IMR-90 (cell line): Measurements from ENCODE around the gene PIPOX. TPM values are rescaled to one million over a fixed set of nuclear protein-coding genes. Genes with fewer than 3 reads are reported as not detected.

Source experiments
- ATAC-seq: fragments of 200-7000 bp; cut with Tn5 transposase; 2 replicates; pipeline ENCODE4 v1.9.1; 2020; ENCODE audit warnings: low read depth, mild to moderate bottlenecking, moderate library complexity
- BruUV-seq: library from RNA; stranded (reverse); fragments of 400-500 nt; replicated peaks from 2 replicates; lab custom pipeline; 2021; lab: Mats Ljungman, UMichigan
- CTCF ChIA-PET: fragments of 300-600 bp; formaldehyde crosslinking; extraction: SDS; loops from one replicate; lab custom pipeline; 2021; ENCODE audit warnings: antibody characterized with exemption; lab: Yijun Ruan, JAX
- POLR2A ChIA-PET: fragments of 300-600 bp; sonication (Branson Sonifier 250); formaldehyde crosslinking; loops from one replicate; lab custom pipeline; 2022; ENCODE audit warnings: antibody characterized with exemption; ENCODE audit not compliant: unreplicated experiment; lab: Charles Lee
- DNase-seq: peaks from one replicate; pipeline ENCODE4 v3.0.0; 2013
- H2AFZ ChIP-seq: replicated peaks from 2 replicates; pipeline ENCODE3; 2013; ENCODE audit warnings: low read length, mild to moderate bottlenecking; ENCODE audit not compliant: poor library complexity
- H2AK5ac ChIP-seq: 2 replicates; pipeline ENCODE4 v1.6.1; 2013; ENCODE audit warnings: low read depth, low read length, inconsistent platforms
- H2AK9ac ChIP-seq: replicated peaks from 2 replicates; pipeline ENCODE3; 2013; ENCODE audit warnings: mild to moderate bottlenecking, low read depth, low read length, moderate library complexity; ENCODE audit not compliant: poor library complexity
- H2BK120ac ChIP-seq: 2 replicates; pipeline ENCODE4 v1.6.1; 2013; ENCODE audit warnings: low read depth, low read length, inconsistent platforms
- H2BK15ac ChIP-seq: 3 replicates; pipeline ENCODE4 v1.6.1; 2013; ENCODE audit warnings: low read depth, low read length, inconsistent platforms
- H2BK20ac ChIP-seq: 2 replicates; pipeline ENCODE4 v1.6.1; 2013; ENCODE audit warnings: low read depth, mild to moderate bottlenecking, inconsistent platforms, low read length, moderate library complexity
- H2BK5ac ChIP-seq: 2 replicates; pipeline ENCODE4 v1.6.1; 2013; ENCODE audit warnings: mild to moderate bottlenecking, low read depth, low read length, inconsistent platforms; ENCODE audit not compliant: poor library complexity, severe bottlenecking
- H3K14ac ChIP-seq: replicated peaks from 2 replicates; pipeline ENCODE4 v1.6.1; 2013; ENCODE audit warnings: low read depth, low read length, inconsistent platforms
- H3K18ac ChIP-seq: 2 replicates; pipeline ENCODE4 v1.6.1; 2013; ENCODE audit warnings: low read depth, low read length, control low read depth
- H3K23ac ChIP-seq: 2 replicates; pipeline ENCODE4 v1.6.1; 2013; ENCODE audit warnings: low read depth, low read length, inconsistent platforms
- H3K27ac ChIP-seq: 2 replicates; pipeline ENCODE4 v1.5.1; 2013; ENCODE audit warnings: mild to moderate bottlenecking, control low read depth, low read length; ENCODE audit not compliant: insufficient read depth
- H3K27me3 ChIP-seq: 2 replicates; pipeline ENCODE4 v1.6.1; 2013; ENCODE audit warnings: low read length; ENCODE audit not compliant: control insufficient read depth, insufficient read depth
- H3K36me3 ChIP-seq: 2 replicates; pipeline ENCODE4 v1.6.1; 2013; ENCODE audit warnings: low read length, mixed read lengths; ENCODE audit not compliant: control insufficient read depth, insufficient read depth
- H3K4ac ChIP-seq: 2 replicates; pipeline ENCODE4 v1.6.1; 2013; ENCODE audit warnings: low read depth, low read length, inconsistent platforms
- H3K4me1 ChIP-seq: 2 replicates; pipeline ENCODE4 v1.6.1; 2013; ENCODE audit warnings: low read length, mixed read lengths; ENCODE audit not compliant: control insufficient read depth, insufficient read depth
- H3K4me2 ChIP-seq: 2 replicates; pipeline ENCODE4 v1.6.1; 2013; ENCODE audit warnings: low read depth, mild to moderate bottlenecking, control low read depth, low read length, moderate library complexity
- H3K4me3 ChIP-seq: 2 replicates; pipeline ENCODE4 v1.5.1; 2013; ENCODE audit warnings: low read depth, mild to moderate bottlenecking, control low read depth, low read length, moderate library complexity; ENCODE audit not compliant: insufficient read depth
- H3K56ac ChIP-seq: 2 replicates; pipeline ENCODE4 v1.6.1; 2013; ENCODE audit warnings: low read length, inconsistent platforms; ENCODE audit not compliant: insufficient read depth; ENCODE audit errors: extremely low read depth
- H3K79me1 ChIP-seq, 2 experiments: 2 replicates each; pipeline ENCODE4 v1.6.1; 2013; ENCODE audit warnings: low read length in 2 of 2, inconsistent platforms in 1 of 2, low read depth in 1 of 2
- H3K9ac ChIP-seq: 2 replicates; pipeline ENCODE4 v1.6.1; 2013; ENCODE audit warnings: low read depth, low read length, control low read depth
- H3K9me1 ChIP-seq: 2 replicates; pipeline ENCODE4 v1.6.1; 2013; ENCODE audit warnings: low read length, inconsistent platforms; ENCODE audit not compliant: insufficient read depth
- H3K9me3 ChIP-seq: 2 replicates; pipeline ENCODE4 v1.6.1; 2013; ENCODE audit warnings: low read length; ENCODE audit not compliant: control insufficient read depth, insufficient read depth
- H4K20me1 ChIP-seq: 2 replicates; pipeline ENCODE4 v1.6.1; 2013; ENCODE audit warnings: low read length, inconsistent platforms; ENCODE audit not compliant: insufficient read depth
- H4K5ac ChIP-seq: 2 replicates; pipeline ENCODE4 v1.6.1; 2013; ENCODE audit warnings: mild to moderate bottlenecking, low read depth, low read length, control low read depth
- H4K8ac ChIP-seq, 2 experiments: 2 replicates each; pipeline ENCODE4 v1.6.1; 2013; ENCODE audit warnings: low read depth in 2 of 2, low read length in 2 of 2, control low read depth in 1 of 2, inconsistent platforms in 1 of 2
- H4K91ac ChIP-seq: 2 replicates; pipeline ENCODE4 v1.6.1; 2013; ENCODE audit warnings: low read depth, low read length, inconsistent platforms; ENCODE audit not compliant: insufficient read depth
- CEBPB ChIP-seq: IDR thresholded peaks from 2 replicates; pipeline ENCODE4 v1.6.1; 2012; ENCODE audit warnings: low read depth, low read length, improper control_type of control experiment
- CHD1 ChIP-seq: IDR thresholded peaks from 2 replicates; pipeline ENCODE4 v1.6.1; 2012; ENCODE audit warnings: low read depth, low read length, improper control_type of control experiment
- CTCF ChIP-seq: conservative IDR thresholded peaks from 2 replicates; pipeline ENCODE4 v1.5.1; 2012; ENCODE audit warnings: mild to moderate bottlenecking, low read depth, low read length, improper control_type of control experiment
- FOS ChIP-seq: fragments of 150-350 bp; IDR thresholded peaks from 2 replicates; pipeline ENCODE4 v1.6.1; 2016; ENCODE audit warnings: low read depth, low read length
- MAFK ChIP-seq: IDR thresholded peaks from 2 replicates; pipeline ENCODE4 v1.6.1; 2012; ENCODE audit warnings: low read depth, low read length, improper control_type of control experiment
- MAZ ChIP-seq: IDR thresholded peaks from 2 replicates; pipeline ENCODE4 v1.6.1; 2012; ENCODE audit warnings: low read depth, mild to moderate bottlenecking, low read length, improper control_type of control experiment, moderate library complexity, borderline replicate concordance
- MXI1 ChIP-seq: IDR thresholded peaks from 2 replicates; pipeline ENCODE4 v1.6.1; 2012; ENCODE audit warnings: low read depth, mild to moderate bottlenecking, low read length, moderate library complexity, borderline replicate concordance
- POLR2A ChIP-seq: IDR thresholded peaks from 2 replicates; pipeline ENCODE4 v1.6.1; 2012; ENCODE audit warnings: mild to moderate bottlenecking, low read depth, low read length
- RAD21 ChIP-seq: IDR thresholded peaks from 2 replicates; pipeline ENCODE4 v1.6.1; 2012; ENCODE audit warnings: low read length, improper control_type of control experiment
- SMC3 ChIP-seq: fragments of 150-350 bp; IDR thresholded peaks from 2 replicates; pipeline ENCODE4 v1.6.1; 2016; ENCODE audit warnings: low read depth, mild to moderate bottlenecking, antibody characterized with exemption, low read length, moderate library complexity
- USF2 ChIP-seq: fragments of 150-350 bp; IDR thresholded peaks from 2 replicates; pipeline ENCODE4 v1.6.1; 2017; ENCODE audit warnings: mild to moderate bottlenecking, antibody characterized with exemption, low read length, low read depth
- WGBS, 2 experiments: methylation state at CpG; one replicate each; pipeline versions ENCODE4 v1.1.5 to v1.1.7; 2013; ENCODE audit warnings: missing lambda C conversion rate in 2 of 2; ENCODE audit not compliant: insufficient read length in 1 of 2; ENCODE audit errors: extremely low coverage in 2 of 2; 5-methylcytosine and 5-hydroxymethylcytosine counted together
- dilution Hi-C: fragments of 300-500 bp; cut with HindIII; formaldehyde crosslinking; loops from one replicate; pipeline ENCODE4 v1.14.3; 2018; ENCODE audit warnings: low sequenced_read_pairs; ENCODE audit not compliant: unreplicated experiment
- in situ Hi-C: fragments of 300-500 bp; cut with MboI; formaldehyde crosslinking; loops from 3 replicates; pipeline ENCODE4 v1.14.3; 2019; ENCODE audit warnings: low sequenced_read_pairs, inconsistent platforms, mixed read lengths
- intact Hi-C: fragments of 100-400 bp; cut with micrococcal nuclease; formaldehyde crosslinking; loops from 2 replicates; pipeline ENCODE4 v1.10.0; 2022
- polyA plus RNA-seq, 3 experiments: library from polyadenylated mRNA; depleted of rRNA; stranded (reverse); fragments of >200 nt; gene quantifications; 2 replicates each; pipeline ENCODE4 v1.2.3, GENCODE V29; 2012; ENCODE audit warnings: low replicate concordance in 1 of 3
- total RNA-seq: library from RNA; depleted of rRNA; stranded (reverse); fragments of >200 nt; gene quantifications from 2 replicates; pipeline ENCODE4 v1.2.3, GENCODE V29; 2012

The PIPOX gene
- total and polyA plus RNA-seq, 2 of the 4 experiments (the other 2 are of a cell fraction) = 0.43 to 1.3 TPM

- Histone ChIP-seq H2BK5ac (no peak overlapping the region), H4K91ac (no peak overlapping the region), H3K9me1 (no peaks in the 10 kb centered on the region), H4K20me1 (no peaks in the 10 kb centered on the region), H2AK5ac (no peak overlapping the region), H4K5ac (no peak overlapping the region), H2AFZ (no peak overlapping the region), H3K27ac (no peak overlapping the region), H3K14ac (no peak overlapping the region), H3K4me1 (no peaks in the 10 kb centered on the region), H3K56ac (no peak overlapping the region), H3K9ac (no peak overlapping the region), H3K9me3 (peaks cover 27% of the 10 kb centered on the region), H3K23ac (no peak overlapping the region), H2BK20ac (no peak overlapping the region), H3K4ac (no peak overlapping the region), H2AK9ac (no peak overlapping the region), H3K4me2 (no peak overlapping the region), H3K36me3 (no peaks in the 10 kb centered on the region), H3K4me3 (no peak overlapping the region), H3K79me1 (no peaks in the 10 kb centered on the region), H2BK120ac (no peak overlapping the region), H4K8ac (no peak overlapping the region), H3K18ac (no peak overlapping the region), H2BK15ac (no peak overlapping the region), H3K27me3 (peaks cover 74% of the 10 kb centered on the region)
- no peak for TF ChIP-seq CEBPB
- TF ChIP-seq FOS = no peak
- no peak for TF ChIP-seq CTCF
- no peak for TF ChIP-seq USF2
- no peak for TF ChIP-seq MXI1
- no peak for TF ChIP-seq POLR2A
- TF ChIP-seq SMC3 = no peak
- no peak for TF ChIP-seq MAFK
- TF ChIP-seq CHD1 = no peak
- TF ChIP-seq MAZ = no peak
- no peak for TF ChIP-seq RAD21
- dilution Hi-C loops = no loop called here
- no TSS peak for BruUV-seq
- ATAC-seq (no peak), DNase-seq (no peak)
- CTCF ChIA-PET = interaction anchor here (0.6 kb wide), 1 partner anchor 14 kb away, joined by 4 read pairs; no protein-coding TSS in a partner anchor
- intact Hi-C loops = no loop called here
- in situ Hi-C loops = no loop called here
- no CpG with 5 or more reads among the region's 1 CpG for WGBS, 2 experiments
- POLR2A ChIA-PET = no interaction called here
Measured at GRCh38 chr17:29034510-29034909, 8.4 kb upstream of the PIPOX start.
